H1 (cell line): ENCODE data around the gene H1-8. TPM values are rescaled to one million over a fixed set of nuclear protein-coding genes. Genes with fewer than 3 reads are reported as not detected.

Experiments used
- CTCF ChIA-PET: fragments of 300-600 bp; sonication (Branson Sonifier 250); formaldehyde crosslinking; loops from one replicate; lab custom pipeline; 2021; ENCODE audit not compliant: partially characterized antibody; lab: Charles Lee
- POLR2A ChIA-PET: fragments of 300-600 bp; sonication (Branson Sonifier 250); formaldehyde crosslinking; loops from one replicate; lab custom pipeline; 2021; ENCODE audit warnings: inconsistent platforms; ENCODE audit not compliant: partially characterized antibody; lab: Charles Lee
- DNase-seq, 2 experiments: peaks; one replicate each; pipeline versions ENCODE4 v3.0.0 to v3.0.0-alpha.2; 2010 to 2022; ENCODE audit warnings: low spot score in 2 of 2, low read depth in 1 of 2, mixed read lengths in 1 of 2
- FAIRE-seq: peaks from 2 replicates; lab custom pipeline; 2011; peaks lifted over from hg19 to GRCh38; lab: Jason Lieb, UNC
- H2AFZ ChIP-seq: 2 replicates; pipeline ENCODE4 v1.8.1; 2012; ENCODE audit warnings: low read length, inconsistent platforms
- H2AK5ac ChIP-seq: 2 replicates; pipeline ENCODE4 v1.6.1; 2013; ENCODE audit warnings: low read depth, low read length
- H2BK120ac ChIP-seq: replicated peaks from 2 replicates; pipeline ENCODE3; 2013; ENCODE audit warnings: low read depth, low read length, inconsistent platforms
- H2BK12ac ChIP-seq: 2 replicates; pipeline ENCODE4 v1.6.1; 2013; ENCODE audit warnings: low read depth, low read length
- H2BK15ac ChIP-seq: 2 replicates; pipeline ENCODE4 v1.6.1; 2013; ENCODE audit warnings: low read length
- H2BK20ac ChIP-seq: 2 replicates; pipeline ENCODE4 v1.6.1; 2013; ENCODE audit warnings: low read length
- H2BK5ac ChIP-seq: 2 replicates; pipeline ENCODE4 v1.6.1; 2013; ENCODE audit warnings: low read depth, low read length
- H3K14ac ChIP-seq: 2 replicates; pipeline ENCODE4 v1.6.1; 2013; ENCODE audit warnings: inconsistent platforms; ENCODE audit not compliant: insufficient read length
- H3K18ac ChIP-seq: 2 replicates; pipeline ENCODE4 v1.6.1; 2013; ENCODE audit warnings: low read length; ENCODE audit errors: extremely low read depth
- H3K23ac ChIP-seq: 2 replicates; pipeline ENCODE4 v1.6.1; 2013; ENCODE audit warnings: inconsistent platforms; ENCODE audit not compliant: insufficient read length
- H3K23me2 ChIP-seq: 2 replicates; pipeline ENCODE4 v1.6.1; 2013; ENCODE audit warnings: low read depth, low read length
- H3K27ac ChIP-seq: 2 replicates; pipeline ENCODE4 v1.6.1; 2011; ENCODE audit warnings: low read depth, low read length, inconsistent platforms
- H3K27me3 ChIP-seq, 4 experiments: replicated peaks in 1 of 4; 1 replicate in 1 of 4; 2 replicates in 3 of 4; pipeline versions ENCODE4 v1.6.1 to v1.8.1; 2011 to 2013; ENCODE audit warnings: low read length in 3 of 4, mild to moderate bottlenecking in 3 of 4, inconsistent platforms in 2 of 4, mixed read lengths in 2 of 4, moderate library complexity in 1 of 4; ENCODE audit not compliant: control insufficient read depth in 3 of 4, insufficient read depth in 3 of 4; ENCODE audit errors: extremely low read depth in 1 of 4
- H3K36me3 ChIP-seq, 4 experiments: 2 replicates each; pipeline versions ENCODE4 v1.6.1 to v1.8.1; 2011 to 2013; ENCODE audit warnings: mild to moderate bottlenecking in 4 of 4, low read length in 3 of 4, moderate library complexity in 2 of 4, control low read depth in 1 of 4, inconsistent platforms in 1 of 4; ENCODE audit not compliant: insufficient read depth in 4 of 4, control insufficient read depth in 2 of 4
- H3K4ac ChIP-seq: replicated peaks from 2 replicates; pipeline ENCODE3; 2013; ENCODE audit warnings: low read length, low read depth, mixed read lengths, inconsistent platforms; ENCODE audit not compliant: insufficient read length
- H3K4me1 ChIP-seq, 4 experiments: replicated peaks in 1 of 4; 1 replicate in 1 of 4; 2 replicates in 3 of 4; pipeline versions ENCODE4 v1.6.1 to v1.8.1; 2011 to 2013; ENCODE audit warnings: low read length in 3 of 4, inconsistent platforms in 2 of 4, mixed read lengths in 1 of 4; ENCODE audit not compliant: insufficient read depth in 4 of 4, control insufficient read depth in 3 of 4
- H3K4me2 ChIP-seq, 2 experiments: 2 replicates each; pipeline versions ENCODE4 v1.6.1 to v1.8.1; 2011 to 2013; ENCODE audit warnings: low read depth in 2 of 2, low read length in 2 of 2, control low read depth in 1 of 2, inconsistent platforms in 1 of 2, mild to moderate bottlenecking in 1 of 2; ENCODE audit not compliant: insufficient read depth in 1 of 2
- H3K4me3 ChIP-seq, 4 experiments: fragments of 200-600, 300-600 bp in 1 of 4; sonication (generic), shearing (Covaris generic), sonication (Bioruptor Twin) in 1 of 4; 2 replicates each; pipeline versions ENCODE4 v1.5.1 to v1.8.1; 2011 to 2016; ENCODE audit warnings: low read length in 4 of 4, low read depth in 3 of 4, control low read depth in 2 of 4, inconsistent platforms in 2 of 4, mild to moderate bottlenecking in 2 of 4, mixed read lengths in 1 of 4, moderate library complexity in 1 of 4; ENCODE audit not compliant: insufficient read depth in 2 of 4; ENCODE audit errors: extremely low read depth in 1 of 4
- H3K56ac ChIP-seq: replicated peaks from 2 replicates; pipeline ENCODE3; 2013; ENCODE audit warnings: low read depth, mild to moderate bottlenecking, mixed read lengths, low read length, inconsistent platforms; ENCODE audit not compliant: insufficient read length
- H3K79me1 ChIP-seq: 2 replicates; pipeline ENCODE4 v1.6.1; 2013; ENCODE audit warnings: low read depth, low read length, control low read depth
- H3K79me2 ChIP-seq, 2 experiments: 2 replicates each; pipeline versions ENCODE4 v1.6.1 to v1.8.1; 2012 to 2013; ENCODE audit warnings: low read length in 2 of 2, mild to moderate bottlenecking in 2 of 2, inconsistent platforms in 1 of 2; ENCODE audit not compliant: insufficient read depth in 2 of 2, control insufficient read depth in 1 of 2
- H3K9ac ChIP-seq, 4 experiments: replicated peaks in 1 of 4; 1 replicate in 1 of 4; 2 replicates in 3 of 4; pipeline versions ENCODE4 v1.6.1 to v1.8.1; 2011 to 2013; ENCODE audit warnings: low read depth in 3 of 4, low read length in 3 of 4, control low read depth in 2 of 4, mild to moderate bottlenecking in 2 of 4, moderate library complexity in 2 of 4, inconsistent platforms in 1 of 4; ENCODE audit errors: extremely low read depth in 1 of 4
- H3K9me3 ChIP-seq, 2 experiments: 2 replicates each; pipeline versions ENCODE4 v1.6.1 to v1.8.1; 2012 to 2013; ENCODE audit warnings: mild to moderate bottlenecking in 2 of 2, moderate library complexity in 2 of 2, control low read depth in 1 of 2, inconsistent platforms in 1 of 2, low read depth in 1 of 2, low read length in 1 of 2, mixed read lengths in 1 of 2; ENCODE audit not compliant: insufficient read depth in 2 of 2
- H4K20me1 ChIP-seq, 2 experiments: replicated peaks in 1 of 2; 2 replicates each; pipeline versions ENCODE3 to v1.8.1; 2011 to 2013; ENCODE audit warnings: inconsistent platforms in 2 of 2, low read length in 2 of 2, mild to moderate bottlenecking in 1 of 2; ENCODE audit not compliant: insufficient read depth in 2 of 2, control insufficient read depth in 1 of 2
- H4K5ac ChIP-seq: 2 replicates; pipeline ENCODE4 v1.6.1; 2013; ENCODE audit warnings: low read length, low read depth, mixed read lengths, inconsistent platforms; ENCODE audit not compliant: insufficient read length
- H4K8ac ChIP-seq: 2 replicates; pipeline ENCODE4 v1.8.0; 2013; ENCODE audit warnings: mild to moderate bottlenecking, moderate library complexity, low read length, inconsistent platforms; ENCODE audit not compliant: insufficient read depth; ENCODE audit errors: extremely low read depth
- H4K91ac ChIP-seq: replicated peaks from 2 replicates; pipeline ENCODE3; 2013; ENCODE audit warnings: low read length, mixed read lengths, inconsistent platforms; ENCODE audit not compliant: insufficient read length
- CBX8 ChIP-seq: fragments of 300-800, 300-1000 bp; sonication (generic); IDR thresholded peaks from 2 replicates; pipeline ENCODE4 v1.7.1; 2016; ENCODE audit warnings: low read depth, low read length, borderline replicate concordance
- EGR1 ChIP-seq: IDR thresholded peaks from 2 replicates; pipeline ENCODE4 v1.6.1; 2011; ENCODE audit warnings: low read depth, low read length, borderline replicate concordance
- EP300 ChIP-seq, 2 experiments: IDR thresholded peaks; 1 replicate in 1 of 2; 2 replicates in 1 of 2; pipeline ENCODE4 v1.6.1; 2011 to 2012; ENCODE audit warnings: low read depth in 2 of 2, low read length in 2 of 2, mild to moderate bottlenecking in 2 of 2, borderline replicate concordance in 1 of 2, inconsistent platforms in 1 of 2, moderate library complexity in 1 of 2
- KDM4A ChIP-seq: IDR thresholded peaks from one replicate; pipeline ENCODE4 v1.7.1; 2012; ENCODE audit warnings: low read depth, mild to moderate bottlenecking, moderate library complexity, low read length, inconsistent platforms; ENCODE audit not compliant: severe bottlenecking
- SAP30 ChIP-seq: fragments of 300-600 bp; sonication (generic); IDR thresholded peaks from 2 replicates; pipeline ENCODE4 v1.7.1; 2012; ENCODE audit warnings: low read length, moderate library complexity, mild to moderate bottlenecking, inconsistent platforms; ENCODE audit not compliant: insufficient read depth, insufficient replicate concordance
- WGBS, 2 experiments: shearing (Covaris generic) in 1 of 2; methylation state at CpG; one replicate each; pipeline versions ENCODE4 v1.1.6 to v1.1.7; 2013 to 2015; ENCODE audit warnings: low lambda C conversion rate in 2 of 2, mixed read lengths in 2 of 2, inconsistent platforms in 1 of 2, low coverage in 1 of 2, missing lambda C conversion rate in 1 of 2; ENCODE audit not compliant: insufficient replicate concordance in 2 of 2, insufficient coverage in 1 of 2, insufficient read length in 1 of 2; ENCODE audit errors: extremely low coverage in 1 of 2, missing lambda C conversion rate in 1 of 2; 5-methylcytosine and 5-hydroxymethylcytosine counted together
- long read RNA-seq, 2 experiments: library from RNA in 1 of 2; library from capped mRNA in 1 of 2; stranded (forward); transcript quantifications; one replicate each; pipeline ENCODE4 v2.0.0, GENCODE V29; 2021; ENCODE audit warnings: inconsistent platforms in 1 of 2
- polyA minus RNA-seq, 3 experiments: library from RNA; depleted of rRNA, polyadenylated mRNA; stranded (reverse); fragments of >200 nt; gene quantifications; 1 replicate in 2 of 3; 2 replicates in 1 of 3; pipeline ENCODE4 v1.2.3, GENCODE V29; 2011
- polyA plus RNA-seq, 7 experiments: library from polyadenylated mRNA; depleted of rRNA in 3 of 7; stranded (reverse) in 5 of 7; unstranded in 2 of 7; fragments of >200 nt in 5 of 7; fragments of 200-250 nt in 2 of 7; gene quantifications; 1 replicate in 5 of 7; 2 replicates in 1 of 7; 4 replicates in 1 of 7; pipeline versions ENCODE4 v1.2.1 to v1.2.3, GENCODE V29; 2011 to 2013; ENCODE audit warnings: missing spikeins in 2 of 7, mixed read lengths in 2 of 7
- total RNA-seq: library from RNA; stranded (reverse); fragmentation: NEBNext Ultra II Directional; extraction: Animal tissue kit (Norgen Biotek cat#: 25700); gene quantifications from 2 replicates; pipeline ENCODE4 v1.2.1, GENCODE V29; 2021

H1-8 gene
- total RNA-seq (not detected in 2 replicates), polyA plus RNA-seq (2011; rRNA removed) (not detected in 2 replicates), polyA minus RNA-seq (2011; rRNA and poly(A)+ RNA removed) (not detected in 2 replicates)
- polyA plus RNA-seq (2011; cell fraction: cytosol; rRNA removed), result not detected
- not detected for polyA plus RNA-seq (2011; cell fraction: nucleus; rRNA removed)
- not detected in 4 replicates for polyA plus RNA-seq (2012, experiment 1 of 2)
- polyA plus RNA-seq (2012, experiment 2 of 2), result not detected
- polyA plus RNA-seq (2013, experiment 1 of 2), result not detected
- not detected for polyA plus RNA-seq (2013, experiment 2 of 2)
- not detected for polyA minus RNA-seq (2011; cell fraction: cytosol; rRNA and poly(A)+ RNA removed)
- polyA minus RNA-seq (2011; cell fraction: nucleus; rRNA and poly(A)+ RNA removed), result not detected
- long read RNA-seq, experiment 1, result 0 reads
- long read RNA-seq, experiment 2, result 0 reads

DNA sequence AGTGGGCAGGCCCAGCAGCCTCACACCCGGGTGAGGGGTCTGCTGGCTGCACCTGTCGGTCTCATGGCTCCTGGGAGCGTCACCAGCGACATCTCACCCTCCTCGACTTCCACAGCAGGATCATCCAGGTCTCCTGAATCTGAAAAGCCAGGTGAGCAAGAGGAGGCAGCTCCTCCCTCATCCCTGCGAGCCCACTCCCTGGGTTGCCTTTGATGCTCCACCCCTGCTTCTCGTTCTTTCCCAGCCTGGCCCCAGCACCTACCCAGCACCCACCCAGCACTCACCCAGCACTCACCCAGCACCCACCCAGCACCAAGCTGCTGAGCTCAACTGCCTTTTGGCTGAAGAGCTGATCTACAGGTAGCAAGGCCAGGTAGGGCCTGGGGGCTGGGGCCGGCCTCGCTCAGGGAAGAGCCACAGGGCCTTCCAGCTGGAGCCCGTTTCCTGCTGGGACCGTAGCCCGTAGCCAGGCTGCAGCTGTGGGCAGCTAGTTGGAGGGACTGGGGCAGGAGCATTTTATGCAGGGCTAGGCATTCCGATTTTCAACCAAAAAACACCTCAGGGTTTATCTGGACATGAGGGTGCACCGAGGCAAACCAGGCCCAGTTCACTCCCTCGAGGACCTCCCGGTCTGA is at the start of gene H1-8:
H1-8 (plus strand) TSS at position 20 of the 635 bp plus-strand sequence; CDS start at position 64, 44 bp downstream.
- H4K8ac ChIP-seq, result peak within 1 kb of the TSS; percentile 76
- no peak within 1 kb of the TSS for H3K23ac ChIP-seq
- WGBS, 2 experiments, result 88% methylated on average over 15 of the region's 16 CpGs; no CpG with 5 or more reads in 1 of the 2 experiments
- no peak within 1 kb of the TSS for H3K27ac ChIP-seq
- peak within 1 kb of the TSS; percentile 62 for H3K18ac ChIP-seq
- FAIRE-seq, result no peak
- no peak within 1 kb of the TSS for H2AK5ac ChIP-seq
- H2BK5ac ChIP-seq, result no peak within 1 kb of the TSS; the same call in 1 of the 2 replicates
- H3K36me3 ChIP-seq, result no peaks in the 10 kb centered on the region
- TF ChIP-seq EP300 (IDR thresholded peaks at IDR 0.05; ENCODE audit: borderline replicate concordance in 1 of 2, low read depth in 2 of 2, low read length in 2 of 2), result no peak
- no peak for TF ChIP-seq CBX8
- no peak for TF ChIP-seq EGR1
- TF ChIP-seq SAP30, result no peak
- TF ChIP-seq KDM4A, result peak; percentile 31
- peak within 1 kb of the TSS; percentile 64; the same call in 1 of the 2 replicates for H2AFZ ChIP-seq
- 0 out of 2 replicates have a peak within 1 kb of the TSS, but pooled peaks have one; percentile 39 for H2BK12ac ChIP-seq
- H4K91ac ChIP-seq, result peak within 1 kb of the TSS; percentile 56
- H3K23me2 ChIP-seq, result no peaks in the 10 kb centered on the region
- no peaks in the 10 kb centered on the region for H3K79me1 ChIP-seq
- ChIA-PET POLR2A (interaction anchor here (0.9 kb wide), 2 partner anchors 11 to 13 kb away, joined by 3 to 4 read pairs; no protein-coding TSS in a partner anchor), CTCF (interaction anchor here (0.8 to 1.7 kb wide), 8 partner anchors 11 to 158 kb away, joined by 3 to 5 read pairs (median 4); partner anchors contain the start of gene RHO)
- no peaks in the 10 kb centered on the region for H3K27me3 ChIP-seq
- H3K9me3 ChIP-seq, result no peaks in the 10 kb centered on the region
- no peak within 1 kb of the TSS for H3K4me3 ChIP-seq
- no peaks in the 10 kb centered on the region for H4K20me1 ChIP-seq
- no peak within 1 kb of the TSS for H4K5ac ChIP-seq
- H3K4me1 ChIP-seq, result peaks cover 8 to 19% (median 10%) of the 10 kb centered on the region in 4 experiments
- no peak within 1 kb of the TSS for H2BK120ac ChIP-seq
- H2BK15ac ChIP-seq, result no peak within 1 kb of the TSS; the same call in 1 of the 2 replicates
- no peak within 1 kb of the TSS for H3K9ac ChIP-seq
- no peaks in the 10 kb centered on the region for H3K79me2 ChIP-seq
- DNase-seq, result no peak
- H3K4me2 ChIP-seq, result 0 out of 4 replicates have a peak within 1 kb of the TSS, but pooled peaks of 1 of the 2 experiments have one; percentile 14
- H2BK20ac ChIP-seq, result no peak within 1 kb of the TSS
- H3K56ac ChIP-seq, result no peak within 1 kb of the TSS
- H3K14ac ChIP-seq, result no peak within 1 kb of the TSS
- no peak within 1 kb of the TSS for H3K4ac ChIP-seq
